ENCODE data around the gene GPR62. TPM values are rescaled to one million over a fixed set of nuclear protein-coding genes. Genes with fewer than 3 reads are reported as not detected.

Gene GPR62
- polyA plus RNA-seq, 1 of the 3 experiments (the other 2 are of a cell fraction), result 0.02 TPM

DNA sequence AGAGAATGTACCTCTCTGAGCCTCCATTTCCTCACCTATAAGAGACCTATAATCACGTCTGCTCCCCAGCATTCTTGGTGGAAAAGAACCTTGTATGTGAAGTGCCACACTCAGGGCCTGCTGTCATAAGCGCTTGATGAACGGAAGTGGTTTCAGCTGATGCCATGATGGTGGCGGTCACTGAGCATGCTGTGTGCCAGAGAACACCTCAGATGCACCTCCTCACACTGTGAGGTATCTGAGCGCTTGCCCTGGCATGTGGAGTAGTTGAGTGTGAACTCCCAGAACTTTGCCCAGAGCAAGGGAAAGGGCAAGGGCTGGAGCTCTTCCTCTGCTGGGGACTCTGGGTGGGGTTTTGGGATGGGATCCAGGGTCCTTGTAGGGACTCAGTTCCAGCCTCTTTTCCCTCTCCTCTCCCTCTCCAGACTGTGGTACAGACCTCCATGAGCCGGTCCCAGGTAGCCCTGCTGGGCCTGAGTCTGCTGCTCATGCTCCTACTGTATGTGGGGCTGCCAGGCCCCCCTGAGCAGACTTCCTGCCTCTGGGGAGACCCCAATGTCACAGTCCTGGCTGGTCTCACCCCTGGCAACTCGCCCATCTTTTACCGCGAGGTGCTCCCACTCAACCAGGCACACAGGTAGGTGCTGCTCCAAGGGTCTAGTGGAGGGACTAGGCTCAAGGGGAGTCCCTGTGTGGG is 22.4 kb downstream of the GPR62 start:
- no peaks in the 10 kb centered on the region for H3K27me3 ChIP-seq (ENCODE audit: insufficient read depth)
- H3K4me3 ChIP-seq (ENCODE audit: low read depth in 2 of 2, low read length in 1 of 2), result no peak overlapping the region
- no peaks in the 10 kb centered on the region for H3K9me2 ChIP-seq
- ChIA-PET POLR2A (interaction anchor here (1.1 kb wide), 1 partner anchor 18 kb away, joined by 3 read pairs; the partner anchor contains the start of gene RPL29), CTCF (interaction anchor here (0.9 to 1.5 kb wide), 4 partner anchors 9 to 35 kb away, joined by 3 to 4 read pairs (median 4); partner anchors contain the start of gene PARP3)
- TF ChIP-seq ELF1 (IDR thresholded peaks at IDR 0.05) (no peak), MEF2A (IDR thresholded peaks at IDR 0.05; ENCODE audit: borderline replicate concordance, low read depth) (no peak), GATA2 (CRISPR knock-in tag; IDR thresholded peaks at IDR 0.05) (no peak), SMC3 (IDR thresholded peaks at IDR 0.05; ENCODE audit: low read depth, low read length) (no peak), NFIC (IDR thresholded peaks at IDR 0.05; ENCODE audit: borderline replicate concordance) (no peak), EP300 (IDR thresholded peaks at IDR 0.05; ENCODE audit: borderline replicate concordance in 1 of 2, low read depth in 1 of 2, low read length in 1 of 2) (no peak), GABPA (IDR thresholded peaks at IDR 0.05; ENCODE audit: low read depth) (no peak), FOSL2 (IDR thresholded peaks at IDR 0.05; ENCODE audit: borderline replicate concordance, low read depth) (no peak), MAX (IDR thresholded peaks at IDR 0.05; ENCODE audit: low read depth) (no peak), FOXM1 (IDR thresholded peaks at IDR 0.05; ENCODE audit: low read depth) (no peak), MXI1 (IDR thresholded peaks at IDR 0.05; ENCODE audit: low read depth, low read length) (no peak), TEAD4 (IDR thresholded peaks at IDR 0.05; ENCODE audit: borderline replicate concordance, insufficient read depth) (no peak), RCOR1 (IDR thresholded peaks at IDR 0.05; ENCODE audit: low read length) (no peak), CHD2 (IDR thresholded peaks at IDR 0.05; ENCODE audit: low read length, partially characterized antibody) (no peak), IRF3 (IDR thresholded peaks at IDR 0.05; ENCODE audit: low read depth, low read length) (no peak), RXRA (IDR thresholded peaks at IDR 0.05; ENCODE audit: borderline replicate concordance, low read depth) (no peak), YY1 (IDR thresholded peaks at IDR 0.05; ENCODE audit: low read depth) (no peak), RAD21 (IDR thresholded peaks at IDR 0.05; ENCODE audit: low read length) (no peak)
- TF ChIP-seq, protein P1, sequence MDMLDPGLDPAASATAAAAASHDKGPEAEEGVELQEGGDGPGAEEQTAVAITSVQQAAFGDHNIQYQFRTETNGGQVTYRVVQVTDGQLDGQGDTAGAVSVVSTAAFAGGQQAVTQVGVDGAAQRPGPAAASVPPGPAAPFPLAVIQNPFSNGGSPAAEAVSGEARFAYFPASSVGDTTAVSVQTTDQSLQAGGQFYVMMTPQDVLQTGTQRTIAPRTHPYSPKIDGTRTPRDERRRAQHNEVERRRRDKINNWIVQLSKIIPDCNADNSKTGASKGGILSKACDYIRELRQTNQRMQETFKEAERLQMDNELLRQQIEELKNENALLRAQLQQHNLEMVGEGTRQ (IDR thresholded peaks at IDR 0.05; ENCODE audit: borderline replicate concordance, low read depth, low read length), result no peak
- WGBS (ENCODE audit: low lambda C conversion rate), result 98% methylated on average over 8 of the region's 9 CpGs
- peaks cover 7 to 24% of the 10 kb centered on the region in 2 experiments for H3K4me1 ChIP-seq (ENCODE audit: control insufficient read depth in 1 of 2, insufficient read depth in 2 of 2, low read depth in 1 of 2, low read length in 1 of 2)
- no peaks in the 10 kb centered on the region for H3K9me3 ChIP-seq
- H3K4me2 ChIP-seq, result no peak overlapping the region
- H3K27ac ChIP-seq (ENCODE audit: low read depth in 2 of 2, low read length in 1 of 2), result no peak overlapping the region; a peak in 1 of 4 replicates
- no peaks in the 10 kb centered on the region for H4K20me1 ChIP-seq (ENCODE audit: insufficient read depth)
- H3K79me2 ChIP-seq (ENCODE audit: insufficient read depth), result peaks cover 37% of the 10 kb centered on the region
- H2AFZ ChIP-seq (ENCODE audit: low read depth), result no peak overlapping the region
- H3K36me3 ChIP-seq (replicated peaks in 1 of 2; ENCODE audit: control insufficient read depth in 1 of 2, insufficient read depth in 2 of 2, low read length in 1 of 2), result peaks cover 0 to 5% of the 10 kb centered on the region in 2 experiments
- H3F3A ChIP-seq (replicated peaks; ENCODE audit: insufficient read depth), result peaks cover 24% of the 10 kb centered on the region
- H3K9ac ChIP-seq, result no peak overlapping the region
- DNase-seq, result no peak
